ENCODE measurements around the gene GAS2.

Gene GAS2

GRCh38 chr11:22688914-22689313 is 22.5 kb downstream of the GAS2 start:
- Mint-ChIP-seq H3K4me1 (no peaks in the 10 kb centered on the region), H3K36me3 (no peaks in the 10 kb centered on the region), H3K9me3 (no peaks in the 10 kb centered on the region), H3K4me3 (no peak overlapping the region), H3K27ac (no peak overlapping the region), H3K27me3 (peaks cover 4% of the 10 kb centered on the region)
- ATAC-seq (ENCODE audit: low read depth) (no peak), DNase-seq (ENCODE audit: low spot score in 2 of 2) (no peak)

GRCh38 chr11:22690257-22690656 is 23.8 kb downstream of the GAS2 start:
- H3K4me1 Mint-ChIP-seq = no peaks in the 10 kb centered on the region
- no peak overlapping the region for H3K27ac Mint-ChIP-seq
- H3K4me3 Mint-ChIP-seq = no peak overlapping the region
- ATAC-seq (ENCODE audit: low read depth) (no peak), DNase-seq (ENCODE audit: low spot score in 2 of 2) (no peak)
- no peaks in the 10 kb centered on the region for H3K9me3 Mint-ChIP-seq
- H3K27me3 Mint-ChIP-seq = peaks cover 2% of the 10 kb centered on the region
- H3K36me3 Mint-ChIP-seq = no peaks in the 10 kb centered on the region

GRCh38 chr11:22690871-22691270 is 24.5 kb downstream of the GAS2 start:
- Mint-ChIP-seq H3K4me3 (no peak overlapping the region), H3K4me1 (no peaks in the 10 kb centered on the region), H3K27ac (no peak overlapping the region), H3K36me3 (no peaks in the 10 kb centered on the region), H3K27me3 (peaks cover 2% of the 10 kb centered on the region), H3K9me3 (no peaks in the 10 kb centered on the region)
- ATAC-seq (ENCODE audit: low read depth) = no peak
- no peak for DNase-seq (ENCODE audit: low spot score in 2 of 2)

- peaks cover 1% of the 10 kb centered on the region for H3K27me3 Mint-ChIP-seq
- ATAC-seq (ENCODE audit: low read depth) (no peak), DNase-seq (ENCODE audit: low spot score in 2 of 2) (no peak)
- no peak overlapping the region for H3K27ac Mint-ChIP-seq
- no peaks in the 10 kb centered on the region for H3K36me3 Mint-ChIP-seq
- no peaks in the 10 kb centered on the region for H3K9me3 Mint-ChIP-seq
- H3K4me3 Mint-ChIP-seq = no peak overlapping the region
- H3K4me1 Mint-ChIP-seq = no peaks in the 10 kb centered on the region
These were observed 33.0 kb downstream of the GAS2 start for GRCh38 chr11:22699388-22699787.

GRCh38 chr11:22702031-22702430 is 35.6 kb downstream of the GAS2 start:
- H3K27ac Mint-ChIP-seq = no peak overlapping the region
- no peak overlapping the region for H3K4me3 Mint-ChIP-seq
- H3K36me3 Mint-ChIP-seq = no peaks in the 10 kb centered on the region
- no peak for ATAC-seq (ENCODE audit: low read depth)
- H3K4me1 Mint-ChIP-seq = no peaks in the 10 kb centered on the region
- peaks cover 6% of the 10 kb centered on the region for H3K27me3 Mint-ChIP-seq
- peaks cover 4% of the 10 kb centered on the region for H3K9me3 Mint-ChIP-seq
- DNase-seq (ENCODE audit: low spot score in 2 of 2) = no peak

GRCh38 chr11:22703040-22703439 is 36.6 kb downstream of the GAS2 start:
- ATAC-seq (ENCODE audit: low read depth) (no peak), DNase-seq (ENCODE audit: low spot score in 2 of 2) (no peak)
- peaks cover 7% of the 10 kb centered on the region for H3K27me3 Mint-ChIP-seq
- H3K9me3 Mint-ChIP-seq = peaks cover 4% of the 10 kb centered on the region
- no peak overlapping the region for H3K4me3 Mint-ChIP-seq
- no peak overlapping the region for H3K27ac Mint-ChIP-seq
- H3K36me3 Mint-ChIP-seq = no peaks in the 10 kb centered on the region
- no peaks in the 10 kb centered on the region for H3K4me1 Mint-ChIP-seq

GRCh38 chr11:22703591-22703990 is 37.2 kb downstream of the GAS2 start:
- Mint-ChIP-seq H3K9me3 (peaks cover 4% of the 10 kb centered on the region), H3K4me1 (no peaks in the 10 kb centered on the region), H3K27me3 (peaks cover 7% of the 10 kb centered on the region), H3K4me3 (no peak overlapping the region), H3K36me3 (no peaks in the 10 kb centered on the region), H3K27ac (no peak overlapping the region)
- ATAC-seq (ENCODE audit: low read depth) (no peak), DNase-seq (ENCODE audit: low spot score in 2 of 2) (no peak)

- Mint-ChIP-seq H3K9me3 (peaks cover 4% of the 10 kb centered on the region), H3K4me3 (no peak overlapping the region), H3K4me1 (no peaks in the 10 kb centered on the region), H3K27me3 (peaks cover 11% of the 10 kb centered on the region), H3K27ac (no peak overlapping the region), H3K36me3 (no peaks in the 10 kb centered on the region)
- ATAC-seq (ENCODE audit: low read depth) (no peak), DNase-seq (ENCODE audit: low spot score in 2 of 2) (no peak)
These were observed 40.9 kb downstream of the GAS2 start for GRCh38 chr11:22707119-22707899.

- ATAC-seq (ENCODE audit: low read depth) = no peak
- Mint-ChIP-seq H3K4me1 (no peaks in the 10 kb centered on the region), H3K4me3 (no peak overlapping the region)
These were observed 44.8 kb downstream of the GAS2 start for GRCh38 chr11:22711071-22711770.

GRCh38 chr11:22711880-22712279 is 45.5 kb downstream of the GAS2 start:
- H3K36me3 Mint-ChIP-seq = no peaks in the 10 kb centered on the region
- no peak overlapping the region for H3K4me3 Mint-ChIP-seq
- ATAC-seq (ENCODE audit: low read depth) (no peak), DNase-seq (ENCODE audit: low spot score in 2 of 2) (no peak)
- H3K27ac Mint-ChIP-seq = no peak overlapping the region
- H3K27me3 Mint-ChIP-seq = peaks cover 8% of the 10 kb centered on the region
- no peaks in the 10 kb centered on the region for H3K4me1 Mint-ChIP-seq
- H3K9me3 Mint-ChIP-seq = peaks cover 6% of the 10 kb centered on the region

More at GRCh38 chr11:22711071-22711770, 44.8 kb downstream of the GAS2 start:
- Mint-ChIP-seq H3K9me3 (peaks cover 7% of the 10 kb centered on the region), H3K27me3 (peaks cover 9% of the 10 kb centered on the region), H3K36me3 (no peaks in the 10 kb centered on the region), H3K27ac (no peak overlapping the region)
- DNase-seq (ENCODE audit: low spot score in 2 of 2) = no peak

GRCh38 chr11:22713336-22713735 is 46.9 kb downstream of the GAS2 start:
- no peak overlapping the region for H3K27ac Mint-ChIP-seq
- DNase-seq (ENCODE audit: low spot score in 2 of 2) (no peak), ATAC-seq (ENCODE audit: low read depth) (no peak)
- no peaks in the 10 kb centered on the region for H3K36me3 Mint-ChIP-seq
- H3K4me3 Mint-ChIP-seq = no peak overlapping the region
- H3K9me3 Mint-ChIP-seq = peaks cover 7% of the 10 kb centered on the region
- H3K4me1 Mint-ChIP-seq = no peaks in the 10 kb centered on the region
- peaks cover 6% of the 10 kb centered on the region for H3K27me3 Mint-ChIP-seq

- no peak overlapping the region for H3K4me3 Mint-ChIP-seq
- H3K27me3 Mint-ChIP-seq = peaks cover 2% of the 10 kb centered on the region
- no peaks in the 10 kb centered on the region for H3K36me3 Mint-ChIP-seq
- ATAC-seq (ENCODE audit: low read depth) (no peak), DNase-seq (ENCODE audit: low spot score in 2 of 2) (no peak)
- H3K27ac Mint-ChIP-seq = no peak overlapping the region
- no peaks in the 10 kb centered on the region for H3K4me1 Mint-ChIP-seq
- peaks cover 7% of the 10 kb centered on the region for H3K9me3 Mint-ChIP-seq
These were observed 49.6 kb downstream of the GAS2 start for GRCh38 chr11:22715971-22716370.

GRCh38 chr11:22720457-22720856 is 54.0 kb downstream of the GAS2 start:
- Mint-ChIP-seq H3K9me3 (peaks cover 3% of the 10 kb centered on the region), H3K27ac (no peak overlapping the region), H3K4me3 (no peak overlapping the region), H3K27me3 (no peaks in the 10 kb centered on the region), H3K4me1 (no peaks in the 10 kb centered on the region), H3K36me3 (no peaks in the 10 kb centered on the region)
- DNase-seq (ENCODE audit: low spot score in 2 of 2) (no peak), ATAC-seq (ENCODE audit: low read depth) (no peak)

- DNase-seq (ENCODE audit: low spot score in 2 of 2) (no peak), ATAC-seq (ENCODE audit: low read depth) (no peak)
- H3K4me1 Mint-ChIP-seq = no peaks in the 10 kb centered on the region
- H3K27me3 Mint-ChIP-seq = no peaks in the 10 kb centered on the region
- H3K4me3 Mint-ChIP-seq = no peak overlapping the region
- H3K27ac Mint-ChIP-seq = no peak overlapping the region
- H3K9me3 Mint-ChIP-seq = no peaks in the 10 kb centered on the region
- no peaks in the 10 kb centered on the region for H3K36me3 Mint-ChIP-seq
These were observed 56.9 kb downstream of the GAS2 start for GRCh38 chr11:22723274-22723673.

- H3K4me1 Mint-ChIP-seq = no peaks in the 10 kb centered on the region
- H3K9me3 Mint-ChIP-seq = no peaks in the 10 kb centered on the region
- no peak for DNase-seq (ENCODE audit: low spot score in 2 of 2)
- H3K4me3 Mint-ChIP-seq = no peak overlapping the region
- H3K27me3 Mint-ChIP-seq = peaks cover 3% of the 10 kb centered on the region
- no peaks in the 10 kb centered on the region for H3K36me3 Mint-ChIP-seq
- H3K27ac Mint-ChIP-seq = no peak overlapping the region
- ATAC-seq (ENCODE audit: low read depth) = no peak
These were observed 58.7 kb downstream of the GAS2 start for GRCh38 chr11:22725079-22725478.

All from memory B cell (primary cell).